Mammary epithelial cell (primary cell): Measurements from ENCODE around the gene MITD1.

Source experiments
- CTCF ChIP-seq, 2 donors: IDR thresholded peaks in 1 of 2; conservative IDR thresholded peaks in 1 of 2; 2 replicates each; pipeline ENCODE4 v1.5.1; 2011 to 2012; ENCODE audit warnings: inconsistent platforms in 2 of 2, low read length in 2 of 2, mild to moderate bottlenecking in 2 of 2, control low read depth in 1 of 2, low read depth in 1 of 2; ENCODE audit not compliant: insufficient read depth in 1 of 2; ENCODE audit errors: extremely low read depth in 1 of 2
- EZH2 ChIP-seq: IDR thresholded peaks from 2 replicates; pipeline ENCODE4 v1.6.1; 2012; ENCODE audit warnings: low read length, inconsistent platforms, borderline replicate concordance

GRCh38 chr2:99127981-99128380 is 52.9 kb downstream of the MITD1 start:
- TF ChIP-seq EZH2 (no peak), CTCF (conservative IDR thresholded peaks at IDR 0.05 in 1 of 2, IDR thresholded peaks at IDR 0.05 in 1 of 2; ENCODE audit: extremely low read depth in 1 of 2, insufficient read depth in 1 of 2, low read depth in 1 of 2, low read length in 2 of 2) (no peak)
